Body of pancreas (tissue), 4 donors: ENCODE measurements around the gene SRGAP1. TPM values are rescaled to one million over a fixed set of nuclear protein-coding genes. Genes with fewer than 3 reads are reported as not detected.

Experiments used
- ATAC-seq: fragments of 150-250 bp; one replicate; pipeline ENCODE4 v1.9.1; 2016
- DNase-seq, 4 donors: peaks; one replicate each; pipeline ENCODE4 v3.0.0-alpha.2; 2019
- H3K27ac ChIP-seq, 4 donors: fragments of 200-600 bp; sonication (generic); 1 replicate in 3 of 4; 2 replicates in 1 of 4; pipeline versions ENCODE4 v1.5.1 to v1.6.1; 2016 to 2019; ENCODE audit warnings: mild to moderate bottlenecking in 1 of 4, mixed read lengths in 1 of 4, moderate library complexity in 1 of 4
- H3K27me3 ChIP-seq, 2 donors: fragments of 200-600 bp; sonication (generic); one replicate each; pipeline ENCODE4 v1.6.0; 2016; ENCODE audit warnings: mild to moderate bottlenecking in 1 of 2
- H3K36me3 ChIP-seq, 2 donors: fragments of 200-600 bp; sonication (generic); replicated peaks in 1 of 2; 2 replicates each; pipeline ENCODE4 v1.5.1; 2016; ENCODE audit warnings: low read depth in 2 of 2; ENCODE audit not compliant: insufficient read depth in 1 of 2
- H3K4me1 ChIP-seq: fragments of 200-600 bp; sonication (generic); one replicate; pipeline ENCODE4 v1.6.0; 2016
- H3K4me3 ChIP-seq, 2 donors: fragments of 200-600 bp; sonication (generic); 1 replicate in 1 of 2; 2 replicates in 1 of 2; pipeline ENCODE4 v1.5.1; 2016 to 2019
- H3K9me3 ChIP-seq, 3 donors: fragments of 200-600 bp; sonication (generic); 1 replicate in 2 of 3; 2 replicates in 1 of 3; pipeline ENCODE4 v1.5.1; 2016
- POLR2A ChIP-seq, 3 donors: fragments of 450-650 bp; IDR thresholded peaks; one replicate each; pipeline ENCODE4 v1.6.1; 2016; ENCODE audit warnings: antibody characterized with exemption in 3 of 3, mild to moderate bottlenecking in 2 of 3
- WGBS, 2 donors: methylation state at CpG; one replicate each; pipeline ENCODE4 v1.1.5; 2017; 5-methylcytosine and 5-hydroxymethylcytosine counted together
- intact Hi-C: fragments of 100-400 bp; cut with DNase I; formaldehyde crosslinking; loops from one replicate; pipeline ENCODE4 v1.15.1; 2023
- total RNA-seq, 2 donors: library from RNA; depleted of rRNA; stranded (reverse); fragments of >200 nt; gene quantifications; one replicate each; pipeline ENCODE4 v1.1.0, GENCODE V29; 2016
- TF ChIP-seq, protein P1 (sequence below), 7 experiments: fragments of 450-650 bp in 4 of 7; fragments of 200-600 bp in 3 of 7; sonication (generic) in 3 of 7; IDR thresholded peaks; one replicate each; pipeline ENCODE4 v1.5.1; 2016 to 2019; ENCODE audit warnings: antibody characterized with exemption in 7 of 7

Gene SRGAP1
- total RNA-seq, 2 donors from 2014 or later: 8.8 to 14.8 TPM

DNA sequence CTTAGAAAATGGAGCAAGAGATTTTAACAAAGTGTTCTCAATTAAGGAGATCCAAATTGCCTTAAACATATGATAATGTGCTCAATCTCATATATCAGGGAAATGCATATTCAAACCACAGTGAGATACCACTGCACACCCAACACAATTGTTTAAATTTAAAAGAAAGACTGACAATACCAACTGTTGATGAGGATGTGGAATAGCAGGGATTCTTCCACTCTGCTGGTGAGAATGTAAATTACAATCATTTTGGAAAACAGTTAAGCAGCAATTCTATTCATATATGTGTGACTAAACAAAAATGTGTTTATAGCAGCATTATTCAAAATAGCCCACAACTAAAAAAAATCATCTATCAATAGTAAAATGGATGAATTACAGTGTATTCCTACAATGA, 233.4 kb downstream of the SRGAP1 start:
- H3K4me3 ChIP-seq: no peak overlapping the region
- TF ChIP-seq, protein P1, sequence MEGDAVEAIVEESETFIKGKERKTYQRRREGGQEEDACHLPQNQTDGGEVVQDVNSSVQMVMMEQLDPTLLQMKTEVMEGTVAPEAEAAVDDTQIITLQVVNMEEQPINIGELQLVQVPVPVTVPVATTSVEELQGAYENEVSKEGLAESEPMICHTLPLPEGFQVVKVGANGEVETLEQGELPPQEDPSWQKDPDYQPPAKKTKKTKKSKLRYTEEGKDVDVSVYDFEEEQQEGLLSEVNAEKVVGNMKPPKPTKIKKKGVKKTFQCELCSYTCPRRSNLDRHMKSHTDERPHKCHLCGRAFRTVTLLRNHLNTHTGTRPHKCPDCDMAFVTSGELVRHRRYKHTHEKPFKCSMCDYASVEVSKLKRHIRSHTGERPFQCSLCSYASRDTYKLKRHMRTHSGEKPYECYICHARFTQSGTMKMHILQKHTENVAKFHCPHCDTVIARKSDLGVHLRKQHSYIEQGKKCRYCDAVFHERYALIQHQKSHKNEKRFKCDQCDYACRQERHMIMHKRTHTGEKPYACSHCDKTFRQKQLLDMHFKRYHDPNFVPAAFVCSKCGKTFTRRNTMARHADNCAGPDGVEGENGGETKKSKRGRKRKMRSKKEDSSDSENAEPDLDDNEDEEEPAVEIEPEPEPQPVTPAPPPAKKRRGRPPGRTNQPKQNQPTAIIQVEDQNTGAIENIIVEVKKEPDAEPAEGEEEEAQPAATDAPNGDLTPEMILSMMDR (IDR thresholded peaks at IDR 0.05): peak in 4 of 7 experiments; percentile 17 to 28 (median 23)
- no peak for TF ChIP-seq POLR2A (IDR thresholded peaks at IDR 0.05)
- H3K9me3 ChIP-seq: no peaks in the 10 kb centered on the region
- H3K36me3 ChIP-seq: peaks cover 0 to 2% of the 10 kb centered on the region in 2 donors
- no peak for DNase-seq
- H3K27me3 ChIP-seq: no peaks in the 10 kb centered on the region
- intact Hi-C loops: no loop called here
- H3K4me1 ChIP-seq: peaks cover 34% of the 10 kb centered on the region
- H3K27ac ChIP-seq: no peak overlapping the region
- ATAC-seq: no peak

DNA sequence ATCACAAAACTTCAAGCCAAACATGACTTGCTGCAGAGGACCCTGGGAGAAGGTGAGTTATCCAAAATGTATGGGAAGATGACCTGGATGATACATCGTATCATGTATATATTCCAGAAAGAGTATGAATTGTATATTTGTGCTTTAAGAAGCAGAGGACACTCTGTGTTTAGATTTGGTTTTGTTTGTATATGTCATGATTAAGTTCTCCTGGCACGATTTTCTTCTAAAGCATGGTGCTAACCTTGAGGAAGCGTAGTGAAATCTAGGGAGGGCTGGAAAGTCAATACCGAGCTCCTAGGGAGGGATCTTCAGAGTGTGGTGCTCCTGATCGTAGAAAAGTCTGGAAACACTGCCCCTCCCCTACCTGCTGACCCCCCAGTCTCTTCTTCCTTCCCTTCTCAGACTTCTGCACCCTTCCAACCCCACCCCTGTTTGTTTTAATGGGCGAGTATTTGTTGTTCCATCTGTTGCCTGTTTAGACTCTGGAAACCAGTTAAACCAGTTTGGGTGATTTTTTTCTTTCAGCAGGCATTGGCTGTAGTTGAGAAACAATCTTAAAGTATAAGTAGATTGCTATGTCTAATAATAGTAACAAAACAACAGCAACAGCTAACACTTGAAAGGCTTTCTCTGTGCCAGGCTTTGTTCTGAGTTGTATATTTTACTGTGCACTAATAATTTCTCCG, 236.0 kb downstream of the SRGAP1 start:
- ATAC-seq: peak; percentile 85
- WGBS, 2 donors: 25 to 30% methylated on average over 7 of the region's 7 CpGs

GRCh38 chr12:64081008-64081404, 236.5 kb downstream of the SRGAP1 start:
- Histone ChIP-seq H3K27ac (peak overlapping the region; percentile 77 to 84 (median 81)), H3K4me3 (no peak overlapping the region), H3K4me1 (peaks cover 48% of the 10 kb centered on the region), H3K36me3 (no peaks in the 10 kb centered on the region), H3K9me3 (no peaks in the 10 kb centered on the region), H3K27me3 (no peaks in the 10 kb centered on the region)
- TF ChIP-seq, protein P1 (IDR thresholded peaks at IDR 0.05): no peak
- no peak for TF ChIP-seq POLR2A (IDR thresholded peaks at IDR 0.05)
- ATAC-seq (peak; percentile 10), DNase-seq (no peak)
- intact Hi-C loops: no loop called here
- 39 to 50% methylated on average over 1 of the region's 1 CpG for WGBS, 2 donors

More for the DNA sequence above, 236.0 kb downstream of the SRGAP1 start:
- Histone ChIP-seq H3K4me1 (peaks cover 48% of the 10 kb centered on the region), H3K27me3 (no peaks in the 10 kb centered on the region), H3K36me3 (no peaks in the 10 kb centered on the region), H3K4me3 (no peak overlapping the region), H3K27ac (peak overlapping the region; percentile 77 to 84 (median 81)), H3K9me3 (no peaks in the 10 kb centered on the region)
- peak; percentile 32 to 65 (median 44) for DNase-seq
- intact Hi-C loops: no loop called here
- TF ChIP-seq, protein P1 (IDR thresholded peaks at IDR 0.05): no peak
- no peak for TF ChIP-seq POLR2A (IDR thresholded peaks at IDR 0.05)

GRCh38 chr12:64082116-64082515, 237.6 kb downstream of the SRGAP1 start:
- intact Hi-C loops: no loop called here
- no peaks in the 10 kb centered on the region for H3K27me3 ChIP-seq
- no peak for TF ChIP-seq POLR2A (IDR thresholded peaks at IDR 0.05)
- TF ChIP-seq, protein P1 (IDR thresholded peaks at IDR 0.05): no peak
- 70 to 71% methylated on average over 2 of the region's 2 CpGs for WGBS, 2 donors
- H3K4me3 ChIP-seq: no peak overlapping the region
- H3K27ac ChIP-seq: peak overlapping the region in 3 of 4 donors; percentile 77 to 84 (median 78)
- H3K36me3 ChIP-seq: no peaks in the 10 kb centered on the region
- DNase-seq (no peak), ATAC-seq (no peak)
- peaks cover 48% of the 10 kb centered on the region for H3K4me1 ChIP-seq
- no peaks in the 10 kb centered on the region for H3K9me3 ChIP-seq

DNA sequence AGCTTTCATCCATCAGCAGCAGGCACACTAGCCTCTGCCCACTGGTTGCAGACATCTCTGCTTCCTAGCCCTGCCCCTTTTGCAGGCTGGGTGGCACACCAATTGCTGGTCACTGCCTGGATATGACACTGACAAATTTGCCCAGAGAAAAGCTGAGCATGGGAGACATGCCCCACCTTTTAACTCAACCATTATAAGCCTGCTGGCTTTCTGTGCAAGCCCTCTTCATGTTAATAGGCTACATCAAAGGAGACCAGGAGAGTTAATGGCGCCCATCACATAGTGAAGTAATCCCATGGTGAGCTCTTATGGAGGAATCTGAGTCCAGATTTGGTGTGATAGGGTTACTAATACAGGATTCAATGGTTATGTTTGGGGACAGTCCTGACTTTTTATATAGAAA, 238.4 kb downstream of the SRGAP1 start:
- TF ChIP-seq, protein P1 (IDR thresholded peaks at IDR 0.05): no peak
- no peak for TF ChIP-seq POLR2A (IDR thresholded peaks at IDR 0.05)
- Histone ChIP-seq H3K9me3 (no peaks in the 10 kb centered on the region), H3K27me3 (no peaks in the 10 kb centered on the region), H3K36me3 (no peaks in the 10 kb centered on the region), H3K4me3 (no peak overlapping the region), H3K4me1 (peaks cover 50% of the 10 kb centered on the region), H3K27ac (peak overlapping the region; percentile 75 to 84 (median 78))
- DNase-seq (peak in 1 of 4 donors; percentile 21), ATAC-seq (peak; percentile 8)
- intact Hi-C loops: no loop called here
- 15 to 33% methylated on average over 1 of the region's 1 CpG for WGBS, 2 donors
